Activated T-helper 1 cell treated with anti-CD3 and anti-CD28 coated beads, Interleukin-2, amount 50 U/mL, for 16 hours (primary cell): Measurements from ENCODE around the gene BLOC1S4.
"Not testable (repeated sequence)": the region's sequence is repeated elsewhere in the genome, so short reads cannot be mapped to it uniquely, and the experiment has no call there.

Experiments
- DNase-seq, 2 donors: peaks; one replicate each; pipeline ENCODE4 v3.0.0-alpha.2; 2020; ENCODE audit warnings: low read depth in 1 of 2, low spot score in 1 of 2

The BLOC1S4 gene

DNA sequence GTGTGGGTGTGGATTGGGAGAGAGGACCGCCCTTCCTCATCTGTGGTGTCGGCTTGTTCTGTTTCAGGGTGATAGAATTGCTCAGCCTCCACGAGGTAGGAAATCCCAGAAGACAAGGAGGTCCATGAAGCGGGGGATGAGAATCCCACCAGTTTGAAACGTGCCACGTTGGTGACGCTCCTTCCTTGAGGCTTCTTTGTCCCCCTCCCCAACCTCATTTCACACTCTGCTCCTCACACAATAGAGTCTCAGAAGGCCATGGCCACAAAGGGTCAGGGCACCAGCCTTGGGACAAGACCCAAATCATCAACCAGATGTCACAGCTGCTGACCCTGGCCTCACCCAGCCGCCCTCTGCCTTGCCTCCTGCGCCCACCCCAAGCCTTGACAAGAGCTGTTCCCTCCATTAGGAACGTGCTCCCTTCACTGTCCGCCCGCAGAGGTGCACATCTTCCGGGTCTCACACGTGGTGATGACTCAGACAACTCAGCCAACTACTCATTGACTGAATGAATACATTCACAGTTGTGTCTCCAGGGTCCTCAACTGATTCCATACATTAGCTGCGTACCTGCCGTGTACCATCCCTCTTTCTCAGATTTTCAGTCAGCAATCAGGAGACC is 18.3 kb downstream of the BLOC1S4 start:
- DNase-seq = no peak

DNA sequence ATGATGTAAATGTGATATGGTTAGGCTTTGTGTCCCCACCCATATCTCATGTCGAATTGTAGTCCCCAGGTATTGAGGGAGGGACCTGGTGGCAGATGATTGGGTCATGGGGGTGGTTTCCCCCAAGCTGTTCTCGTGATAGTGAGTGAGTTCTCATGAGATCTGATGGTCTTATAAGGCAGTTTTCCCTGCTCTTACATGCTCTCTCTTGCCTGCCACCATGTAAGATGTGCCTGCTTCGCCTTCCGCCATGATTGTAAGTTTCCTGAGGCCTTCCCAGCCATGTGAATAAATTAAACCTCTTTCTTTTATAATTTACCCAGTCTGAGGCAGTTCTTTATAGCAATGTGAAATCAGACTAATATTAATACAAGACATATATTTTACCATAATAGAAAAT is 23.9 kb downstream of the BLOC1S4 start:
- no peak for DNase-seq

DNA sequence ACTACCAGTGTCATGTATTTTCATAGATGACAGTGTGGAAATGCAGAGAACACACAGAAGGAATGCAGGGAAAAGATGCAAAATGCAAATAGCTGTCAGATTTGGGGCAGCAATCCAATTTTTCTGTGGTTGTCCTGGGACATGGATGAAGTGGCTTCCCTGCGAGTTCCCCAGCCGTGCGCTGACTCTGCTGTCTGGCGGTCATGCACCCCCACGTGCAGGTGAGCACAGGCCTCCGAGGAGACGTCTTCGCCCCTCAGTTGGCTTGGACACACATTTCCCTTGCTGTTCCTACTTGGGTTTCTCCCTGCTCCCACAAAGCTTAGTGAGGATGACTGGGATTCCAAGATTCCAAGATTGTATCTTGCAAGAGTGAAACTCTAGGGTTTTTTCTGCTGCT is 24.4 kb downstream of the BLOC1S4 start:
- DNase-seq = no peak

DNA sequence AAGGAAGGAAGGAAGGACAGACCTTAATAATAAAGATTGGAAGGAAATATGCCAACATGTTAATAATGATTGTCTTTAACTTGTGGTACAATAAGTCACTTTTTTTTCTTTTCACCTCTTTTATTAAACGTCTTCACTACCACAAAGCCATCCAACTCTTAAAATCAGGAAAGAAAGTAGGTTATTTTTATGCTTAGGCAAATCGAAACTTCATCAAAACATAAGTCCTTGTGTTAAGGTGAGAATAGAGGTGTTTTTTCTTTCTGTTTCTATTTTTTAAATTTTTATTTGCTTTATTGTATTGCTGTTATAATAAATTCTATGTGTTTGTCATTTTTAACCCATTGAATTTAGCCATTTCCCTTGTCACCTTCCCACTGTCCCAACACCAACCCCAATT is 26.5 kb downstream of the BLOC1S4 start:
- no peak for DNase-seq

DNA sequence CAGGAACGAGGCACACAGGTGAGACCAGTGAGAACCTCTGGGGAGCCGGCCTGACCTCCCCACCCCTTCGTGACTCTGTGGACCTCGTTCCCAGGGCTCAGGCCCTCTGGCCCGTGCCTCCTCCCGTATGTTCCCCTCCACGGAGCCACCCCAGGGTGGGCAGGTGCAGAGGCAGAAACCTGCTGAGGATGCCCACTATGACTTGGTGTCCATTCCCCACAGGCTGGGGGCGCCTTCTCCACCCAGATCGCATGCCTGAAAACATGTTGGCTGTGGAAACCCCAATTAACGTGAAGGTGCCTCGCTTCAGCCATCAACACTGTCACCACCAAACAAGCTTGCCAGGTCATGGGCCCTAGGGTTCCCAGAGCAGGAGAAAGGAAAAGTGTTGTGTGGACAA is 27.0 kb downstream of the BLOC1S4 start:
- DNase-seq = no peak

DNA sequence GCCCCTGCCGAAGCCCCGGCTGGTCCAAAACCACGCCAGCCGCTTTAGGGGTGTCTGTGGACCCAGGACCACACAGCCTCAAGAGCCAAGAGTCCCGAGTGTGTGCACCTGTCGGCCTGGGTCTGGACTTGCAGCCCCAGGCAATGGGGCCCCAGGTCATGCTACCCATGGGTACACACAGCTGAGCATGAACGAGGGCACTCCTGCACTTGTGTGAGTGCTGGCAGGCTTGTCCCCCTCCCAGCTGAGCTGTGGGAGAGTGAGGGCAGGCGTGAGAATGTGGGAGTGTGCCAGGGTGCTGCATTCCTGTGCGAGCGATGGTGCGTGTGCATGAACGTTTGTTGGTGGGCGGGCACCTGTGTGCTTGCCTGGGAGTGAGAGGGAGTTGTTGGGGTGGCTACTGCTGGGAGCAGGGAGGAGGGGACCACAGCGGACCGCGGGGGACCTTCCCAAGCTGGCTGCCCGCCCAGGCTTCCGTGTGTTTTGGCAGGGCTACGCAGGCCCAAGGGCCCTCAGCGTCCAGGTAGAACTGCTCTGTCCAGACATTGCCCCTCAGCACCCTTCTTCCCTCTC is 30.8 kb downstream of the BLOC1S4 start:
- DNase-seq = no peak

DNA sequence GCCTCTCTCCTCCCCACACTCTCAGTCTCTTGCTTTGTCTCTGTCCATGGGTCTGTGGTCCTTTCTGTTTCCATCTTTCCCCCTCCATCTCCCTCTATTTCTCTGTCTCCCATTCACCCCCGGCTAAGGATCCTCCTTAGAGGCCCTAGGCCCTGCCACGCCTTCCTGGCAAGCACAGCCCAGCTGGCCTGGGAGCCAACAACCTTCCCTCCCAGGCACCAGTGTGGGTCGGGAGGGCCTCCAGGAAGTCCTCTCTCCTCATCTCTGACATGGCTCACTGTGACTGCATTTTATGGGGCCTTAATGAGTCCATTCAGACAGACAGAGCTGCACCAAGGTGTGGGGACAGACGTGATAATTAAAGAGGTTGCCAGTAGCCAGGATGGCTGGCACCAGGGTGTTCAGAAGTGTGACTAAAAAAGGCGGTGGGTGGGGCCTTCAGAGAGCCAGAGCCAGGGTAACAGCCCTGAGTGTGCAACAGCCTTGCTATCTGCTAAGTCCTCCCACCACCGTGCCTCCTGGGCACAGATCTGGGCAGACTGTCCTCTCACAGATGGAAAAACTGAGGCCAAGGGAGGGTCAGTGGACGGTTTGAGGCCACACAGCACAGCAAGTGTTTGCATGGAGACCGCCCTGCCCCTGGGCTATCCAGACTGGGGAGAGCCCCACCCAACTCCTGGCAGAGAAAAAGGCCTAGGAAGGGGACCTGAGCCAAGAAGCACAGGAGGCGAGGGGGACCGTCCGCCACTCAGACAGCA is 31.5 kb downstream of the BLOC1S4 start:
- DNase-seq = no peak

DNA sequence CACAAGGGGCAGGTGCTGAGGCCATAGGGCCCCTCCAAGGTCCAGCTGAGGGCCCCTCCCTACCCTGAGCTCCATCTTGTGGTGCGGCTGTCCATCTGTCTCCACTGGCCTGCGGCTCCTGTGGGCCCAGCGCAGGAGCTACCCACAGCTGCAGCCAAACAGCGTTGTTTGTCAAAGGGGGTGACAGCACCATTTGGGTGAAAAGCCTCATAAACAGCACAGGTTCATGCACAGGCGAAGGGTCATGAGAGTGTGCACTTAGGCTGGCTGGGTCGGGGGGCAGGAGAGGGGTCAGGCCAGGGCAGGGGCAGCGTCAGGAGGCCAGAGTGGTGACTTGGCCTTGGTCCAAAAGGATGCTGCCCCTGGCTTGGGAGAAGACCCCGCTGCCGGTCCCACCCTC is 32.3 kb downstream of the BLOC1S4 start:
- DNase-seq = no peak

DNA sequence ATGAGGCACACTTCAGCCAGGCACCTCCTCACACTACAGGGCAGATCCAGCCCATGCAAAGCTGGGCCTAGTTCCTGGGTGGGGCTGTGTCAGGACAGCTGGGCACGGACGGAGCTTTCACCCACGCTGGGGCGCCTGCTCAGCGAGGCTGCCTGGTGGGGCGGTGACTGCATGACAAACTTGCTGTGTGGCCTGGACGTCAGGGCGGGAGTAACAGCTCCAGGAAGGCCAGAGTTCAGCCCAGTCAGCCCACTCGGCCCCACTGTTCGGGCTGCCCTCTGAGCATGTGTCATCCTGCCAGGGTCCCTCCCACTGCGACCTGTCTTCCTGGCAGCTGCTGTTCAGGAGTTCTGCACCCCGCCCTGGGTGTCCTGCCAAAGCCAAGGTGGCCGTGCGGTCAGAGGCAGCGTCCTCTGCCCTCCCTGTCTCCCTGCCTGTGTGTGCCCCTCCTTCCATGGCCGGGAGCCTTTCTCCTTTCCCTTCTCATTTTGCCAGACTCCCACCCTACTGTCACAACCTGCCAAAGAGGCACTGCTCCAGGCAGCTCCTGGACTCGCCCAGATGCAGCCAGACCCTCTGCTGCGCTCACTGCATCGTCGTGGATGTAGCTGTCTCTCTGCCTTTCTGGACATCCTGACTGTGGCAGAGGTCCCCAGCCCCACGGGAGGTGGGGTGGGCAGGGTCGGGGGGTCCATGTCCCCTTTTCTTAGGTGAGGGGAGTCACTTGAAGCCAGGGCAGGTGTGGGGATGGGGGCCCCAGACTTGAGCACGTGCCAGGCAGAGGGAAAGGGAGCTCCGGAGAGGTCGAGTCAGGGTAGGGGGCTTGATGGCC is 33.6 kb downstream of the BLOC1S4 start:
- DNase-seq = no peak

DNA sequence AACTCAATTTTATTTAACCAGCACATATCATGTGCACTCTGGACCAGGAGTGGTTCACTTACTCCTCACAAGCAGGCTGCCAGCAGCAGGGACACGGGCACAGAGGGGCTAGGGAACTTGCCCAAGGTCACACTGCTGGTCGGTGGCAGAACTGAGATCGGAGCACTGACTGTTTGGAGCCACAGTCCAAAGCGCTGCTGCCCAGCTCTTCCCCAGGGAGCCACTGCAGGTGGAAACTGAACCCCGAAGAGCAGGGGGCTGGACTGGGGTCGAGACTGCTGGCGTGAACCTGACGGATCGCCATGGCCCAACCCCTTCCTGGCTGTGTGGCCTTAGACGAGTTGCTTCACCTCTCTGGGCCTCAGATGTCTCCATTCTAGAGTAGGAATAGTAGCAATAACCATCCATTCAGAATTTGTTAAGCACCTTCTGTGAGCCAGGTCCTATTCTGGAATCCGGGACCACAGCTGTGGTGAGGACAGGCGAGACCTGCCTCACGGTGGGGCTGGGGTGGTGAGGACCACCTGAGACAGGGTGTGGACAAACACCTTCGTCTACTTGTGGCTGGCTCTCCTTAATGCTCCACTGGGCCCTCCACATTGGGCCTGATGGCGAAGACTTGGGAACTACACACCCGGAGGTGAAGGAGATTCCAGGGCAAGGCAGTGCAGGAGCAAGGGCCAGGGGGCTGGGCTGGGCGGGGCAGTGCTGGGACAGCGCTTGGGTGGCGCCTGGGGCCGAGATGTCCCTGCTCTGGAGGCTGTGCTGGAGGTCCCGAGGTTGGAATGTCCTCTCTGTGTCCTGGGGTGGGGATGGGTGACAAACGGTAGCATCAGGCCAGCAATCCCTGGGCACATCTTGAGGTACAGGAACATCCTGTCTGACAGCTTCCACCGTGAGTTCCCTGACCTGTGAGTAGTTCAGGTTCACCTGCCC is 34.6 kb downstream of the BLOC1S4 start:
- DNase-seq = no peak

DNA sequence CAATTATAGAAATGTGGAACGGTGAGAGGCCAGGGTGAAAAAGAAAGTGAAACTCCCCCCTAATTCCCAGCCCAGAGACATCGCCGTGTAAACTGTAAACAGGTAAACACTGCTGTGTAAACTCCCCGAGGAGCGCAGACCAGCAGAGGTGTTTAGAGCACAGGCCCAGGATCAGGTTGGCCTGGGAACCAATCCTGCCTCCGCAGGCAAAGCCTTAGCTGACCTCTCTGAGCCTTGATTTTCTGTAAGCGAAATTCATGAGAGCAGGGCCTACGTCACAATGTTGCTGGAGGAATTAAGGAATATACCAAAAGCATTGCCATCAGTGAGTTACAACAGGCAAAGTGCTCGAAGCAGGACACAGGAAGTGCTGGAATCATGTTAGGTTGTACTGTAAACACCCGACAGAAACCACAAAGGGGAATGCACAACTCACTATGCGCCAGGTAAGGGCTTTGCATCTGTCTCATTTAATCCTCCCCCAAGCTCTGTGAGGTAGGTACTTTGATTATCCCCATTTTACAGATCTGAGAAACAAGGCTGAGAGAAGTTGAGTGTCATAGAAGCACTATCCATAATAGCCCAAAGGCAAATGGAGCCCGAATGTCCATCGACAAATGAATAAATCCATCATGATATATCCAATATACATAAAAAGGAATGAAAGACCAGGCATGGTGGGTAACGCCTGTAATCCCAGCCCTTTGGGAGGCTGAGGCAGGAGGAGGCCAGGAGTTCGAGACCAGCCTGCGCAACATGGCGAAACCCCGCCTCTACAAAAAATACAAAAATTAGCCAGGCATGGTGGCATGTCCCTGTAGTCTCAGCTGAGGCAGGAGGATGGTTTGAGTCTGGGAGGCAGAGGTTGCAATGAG is 35.9 kb downstream of the BLOC1S4 start:
- DNase-seq = no peak

DNA sequence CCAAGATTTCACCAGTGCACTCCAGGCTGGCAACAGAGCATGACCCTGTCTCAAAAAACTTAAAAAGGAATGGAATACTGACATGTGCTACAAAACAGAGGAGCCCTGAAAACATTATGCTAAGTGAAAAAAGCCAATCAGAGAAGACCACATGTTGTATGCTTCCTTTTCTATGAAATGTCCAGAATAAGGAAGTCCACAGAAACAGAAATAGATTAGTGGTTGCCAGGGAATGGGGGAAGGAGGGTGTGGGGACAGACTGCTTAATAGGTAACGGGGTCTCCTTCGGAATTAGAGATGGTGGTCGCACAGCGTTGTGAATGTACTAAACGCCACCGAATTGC is 36.5 kb downstream of the BLOC1S4 start:
- DNase-seq = no peak

DNA sequence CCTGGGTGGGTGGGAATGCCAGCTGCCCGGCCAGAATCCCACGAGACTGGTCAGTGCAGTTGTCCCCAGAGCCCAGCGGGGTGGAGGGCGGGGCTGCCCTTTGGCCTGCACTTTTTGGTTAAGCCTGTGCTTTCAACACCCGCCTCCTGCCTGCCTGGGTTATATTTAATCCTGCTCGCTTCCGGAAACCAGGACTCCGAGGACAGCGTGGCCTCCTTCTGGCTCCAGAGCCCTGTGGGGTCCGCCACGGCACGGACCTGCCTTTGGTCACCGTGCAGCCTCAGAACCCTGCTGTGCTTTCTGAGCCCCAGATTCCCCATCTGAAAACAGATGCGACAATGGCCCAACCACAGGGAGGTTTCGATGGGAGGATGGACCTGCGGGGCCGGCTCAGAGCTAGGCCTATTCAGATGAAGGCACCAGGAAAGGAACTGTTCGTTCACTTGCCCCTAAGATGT is 37.2 kb downstream of the BLOC1S4 start:
- no peak for DNase-seq

DNA sequence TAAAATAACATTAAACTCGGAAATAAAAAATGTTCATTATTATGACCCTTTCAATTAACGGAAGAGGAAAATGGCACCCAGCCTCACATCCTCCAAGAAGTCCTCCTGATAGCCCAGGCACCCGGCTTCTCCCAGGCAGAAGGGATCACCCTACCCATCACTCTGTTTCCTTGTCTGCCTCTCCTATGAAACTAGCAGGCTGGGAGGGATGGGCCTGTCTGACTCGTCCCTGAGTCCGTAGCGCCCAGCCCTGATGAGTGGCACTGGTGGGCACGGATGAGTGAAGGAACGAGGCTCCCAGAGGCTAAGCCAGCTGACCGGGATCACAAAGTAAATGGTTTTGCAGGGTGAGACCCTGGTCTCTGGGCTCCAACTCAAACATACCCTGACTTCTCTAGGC is 37.9 kb downstream of the BLOC1S4 start:
- no peak for DNase-seq

DNA sequence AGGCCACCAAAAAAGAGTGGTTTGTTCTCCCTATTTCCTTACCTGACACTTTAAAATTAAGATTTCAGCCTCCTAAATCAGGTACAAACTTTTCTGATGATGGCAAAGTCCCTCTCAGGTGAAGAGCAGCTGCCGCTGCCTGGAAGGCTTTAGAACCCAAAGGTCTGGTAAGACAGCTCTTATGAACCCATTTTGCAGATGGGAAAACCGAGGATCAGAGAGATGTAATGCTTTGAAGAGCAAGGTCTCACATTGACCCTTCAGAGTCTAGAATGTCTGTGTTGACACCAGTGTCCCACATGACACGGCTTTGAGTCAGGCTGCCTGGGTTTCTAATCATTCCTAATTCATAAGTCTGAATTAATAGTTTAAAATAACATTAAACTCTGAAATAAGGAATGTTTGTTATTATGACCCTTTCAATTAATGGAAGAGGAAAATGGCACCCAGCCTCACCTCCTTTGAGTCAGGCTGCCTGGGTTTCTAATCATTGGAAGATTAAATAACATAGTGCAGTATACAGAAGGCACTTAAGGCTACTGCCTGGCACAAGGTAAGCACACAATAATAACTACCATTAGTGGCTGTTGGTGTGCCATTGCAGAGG is 38.6 kb downstream of the BLOC1S4 start:
- no peak for DNase-seq

DNA sequence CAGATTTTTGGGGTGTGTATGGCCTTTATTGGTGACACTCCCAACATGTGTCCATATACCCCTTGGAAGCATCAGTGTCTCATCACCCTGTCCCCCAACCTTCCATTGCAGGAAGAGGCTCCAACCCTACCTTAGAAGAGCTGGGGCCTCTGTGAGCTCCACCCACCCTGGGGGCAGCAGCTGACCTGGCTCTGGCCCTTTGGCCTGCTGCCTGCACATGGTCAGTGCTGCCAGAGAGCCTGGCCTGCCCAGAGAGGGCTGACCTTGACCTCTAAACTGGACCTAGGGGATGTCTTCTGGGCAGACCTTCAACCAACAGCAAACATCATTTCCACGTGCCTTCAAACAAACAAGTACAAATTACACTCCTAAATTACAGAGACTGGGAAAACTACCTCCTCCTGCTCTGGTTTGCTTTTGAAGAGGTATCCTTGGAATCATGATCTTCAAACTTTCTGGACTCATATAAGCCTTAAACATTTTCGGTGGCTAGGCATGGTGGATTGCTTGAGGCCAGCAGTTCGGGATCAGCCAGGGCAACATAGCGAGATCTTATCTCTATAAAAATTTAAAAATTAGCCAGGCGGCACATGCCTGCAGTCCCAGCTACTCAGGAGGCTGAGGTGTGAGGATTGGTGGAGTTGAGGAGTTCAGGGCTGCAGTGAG is 39.2 kb downstream of the BLOC1S4 start:
- no peak for DNase-seq

DNA sequence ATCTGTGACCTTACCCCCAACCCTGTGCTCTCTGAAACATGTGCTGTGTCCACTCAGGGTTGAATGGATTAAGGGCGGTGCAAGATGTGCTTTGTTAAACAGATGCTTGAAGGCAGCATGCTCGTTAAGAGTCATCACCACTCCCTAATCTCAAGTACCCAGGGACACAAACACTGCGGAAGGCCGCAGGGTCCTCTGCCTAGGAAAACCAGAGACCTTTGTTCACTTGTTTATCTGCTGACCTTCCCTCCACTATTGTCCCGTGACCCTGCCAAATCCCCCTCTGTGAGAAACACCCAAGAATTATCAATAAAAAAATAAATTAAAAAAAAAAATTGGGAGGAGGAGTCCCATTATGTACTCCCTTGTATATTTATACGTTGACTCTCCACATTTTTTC is 40.4 kb downstream of the BLOC1S4 start:
- DNase-seq = not testable (repeated sequence)

DNA sequence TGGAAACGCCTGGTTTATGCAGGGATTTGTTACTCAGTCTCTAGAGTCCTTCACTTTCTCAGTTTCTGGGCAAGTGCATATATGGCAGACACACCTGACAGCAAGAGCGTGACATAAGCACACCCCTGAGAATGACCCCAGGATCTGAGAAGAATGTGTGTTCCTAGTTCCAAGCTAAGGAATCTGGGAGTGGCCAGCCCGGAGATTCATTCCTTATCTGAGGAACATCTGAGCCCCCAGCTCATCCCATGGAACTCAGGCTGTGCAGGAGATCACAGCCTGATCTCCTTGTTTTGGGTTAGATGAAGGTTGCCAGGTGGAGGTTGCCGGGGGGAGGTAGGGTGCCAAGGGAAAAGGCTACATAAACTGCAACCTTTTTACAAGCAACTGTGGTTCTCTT is 42.8 kb downstream of the BLOC1S4 start:
- DNase-seq = no peak

DNA sequence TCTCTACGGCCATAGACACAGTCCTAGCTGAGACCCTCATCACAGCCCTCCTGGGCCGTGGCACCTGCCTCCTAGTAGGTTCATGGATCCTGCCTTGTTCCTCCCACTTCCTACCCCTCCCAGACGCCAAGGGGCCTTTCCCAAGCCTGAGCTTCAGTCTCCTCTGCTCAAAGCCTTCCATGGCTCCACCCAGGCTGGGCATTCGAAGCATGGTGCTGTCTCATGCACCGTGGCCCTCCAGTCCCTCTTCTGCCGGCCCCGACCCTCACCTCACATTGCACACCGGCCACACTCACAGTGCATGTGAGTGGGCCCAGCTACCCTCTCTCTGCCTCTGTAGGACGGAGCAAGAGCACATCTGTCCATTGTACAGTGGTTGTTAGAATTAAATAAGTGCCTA is 44.9 kb downstream of the BLOC1S4 start:
- no peak for DNase-seq
